Progenitor cell of endocrine pancreas (in vitro differentiated cells): ENCODE measurements around the gene TRIM24. TPM values are rescaled to one million over a fixed set of nuclear protein-coding genes. Genes with fewer than 3 reads are reported as not detected.

Experiments used
- DNase-seq: peaks from one replicate; pipeline ENCODE4 v3.0.0; 2021; ENCODE audit warnings: low spot score; ENCODE audit not compliant: unreplicated experiment
- H3K27ac Mint-ChIP-seq: 2 replicates; pipeline ENCODE4 v1.8.0; 2021; ENCODE audit warnings: mild to moderate bottlenecking, moderate library complexity, mixed read lengths
- H3K27me3 Mint-ChIP-seq: 2 replicates; pipeline ENCODE4 v1.8.0; 2021; ENCODE audit warnings: mixed read lengths
- H3K36me3 Mint-ChIP-seq: 2 replicates; pipeline ENCODE4 v1.8.0; 2022; ENCODE audit warnings: mixed read lengths; ENCODE audit not compliant: insufficient read depth
- H3K4me1 Mint-ChIP-seq: 2 replicates; pipeline ENCODE4 v1.8.0; 2021; ENCODE audit warnings: low read depth, mixed read lengths
- H3K4me3 Mint-ChIP-seq: 2 replicates; pipeline ENCODE4 v1.8.0; 2021; ENCODE audit warnings: low read depth, mild to moderate bottlenecking, moderate library complexity, mixed read lengths
- H3K9me3 Mint-ChIP-seq: 2 replicates; pipeline ENCODE4 v1.8.0; 2021; ENCODE audit warnings: low read depth, mixed read lengths
- total RNA-seq: library from RNA; stranded (reverse); gene quantifications from 2 replicates; pipeline ENCODE4 v1.2.1, GENCODE V29; 2021
- TF ChIP-seq, protein P1 (sequence below): fragments of 200-600 bp; sonication (generic); IDR thresholded peaks from one replicate; pipeline ENCODE4 v1.5.0; 2021; ENCODE audit warnings: antibody characterized with exemption, mild to moderate bottlenecking; ENCODE audit not compliant: unreplicated experiment

The TRIM24 gene
- total RNA-seq, 1 donor from 2014 or later = 114 TPM

DNA sequence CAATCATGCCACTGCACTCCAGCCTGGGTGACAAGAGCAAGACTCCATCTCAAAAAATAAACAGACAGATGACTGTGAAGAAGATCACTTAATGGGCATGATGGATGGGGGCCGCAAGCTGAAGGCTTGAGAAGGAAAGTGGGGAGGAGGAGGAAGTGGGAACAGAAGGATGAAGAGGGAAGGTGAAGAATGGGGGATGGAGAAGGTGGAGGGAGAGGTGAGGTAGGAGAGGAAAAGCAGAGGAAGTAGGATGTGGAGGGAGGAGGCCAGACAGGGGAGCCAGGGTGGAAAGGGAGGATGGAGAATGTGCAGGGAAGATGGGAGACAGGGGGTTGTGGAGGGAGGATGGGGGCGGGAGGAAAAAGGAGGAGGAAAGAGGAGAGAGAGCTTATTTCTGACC is 172.3 kb downstream of the TRIM24 start:
- peaks cover 2% of the 10 kb centered on the region for H3K36me3 Mint-ChIP-seq
- H3K27ac Mint-ChIP-seq = no peak overlapping the region
- no peak for DNase-seq
- H3K4me1 Mint-ChIP-seq = no peaks in the 10 kb centered on the region
- H3K4me3 Mint-ChIP-seq = no peak overlapping the region
- H3K9me3 Mint-ChIP-seq = no peaks in the 10 kb centered on the region
- TF ChIP-seq, protein P1, sequence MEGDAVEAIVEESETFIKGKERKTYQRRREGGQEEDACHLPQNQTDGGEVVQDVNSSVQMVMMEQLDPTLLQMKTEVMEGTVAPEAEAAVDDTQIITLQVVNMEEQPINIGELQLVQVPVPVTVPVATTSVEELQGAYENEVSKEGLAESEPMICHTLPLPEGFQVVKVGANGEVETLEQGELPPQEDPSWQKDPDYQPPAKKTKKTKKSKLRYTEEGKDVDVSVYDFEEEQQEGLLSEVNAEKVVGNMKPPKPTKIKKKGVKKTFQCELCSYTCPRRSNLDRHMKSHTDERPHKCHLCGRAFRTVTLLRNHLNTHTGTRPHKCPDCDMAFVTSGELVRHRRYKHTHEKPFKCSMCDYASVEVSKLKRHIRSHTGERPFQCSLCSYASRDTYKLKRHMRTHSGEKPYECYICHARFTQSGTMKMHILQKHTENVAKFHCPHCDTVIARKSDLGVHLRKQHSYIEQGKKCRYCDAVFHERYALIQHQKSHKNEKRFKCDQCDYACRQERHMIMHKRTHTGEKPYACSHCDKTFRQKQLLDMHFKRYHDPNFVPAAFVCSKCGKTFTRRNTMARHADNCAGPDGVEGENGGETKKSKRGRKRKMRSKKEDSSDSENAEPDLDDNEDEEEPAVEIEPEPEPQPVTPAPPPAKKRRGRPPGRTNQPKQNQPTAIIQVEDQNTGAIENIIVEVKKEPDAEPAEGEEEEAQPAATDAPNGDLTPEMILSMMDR = no peak
- H3K27me3 Mint-ChIP-seq = no peaks in the 10 kb centered on the region

DNA sequence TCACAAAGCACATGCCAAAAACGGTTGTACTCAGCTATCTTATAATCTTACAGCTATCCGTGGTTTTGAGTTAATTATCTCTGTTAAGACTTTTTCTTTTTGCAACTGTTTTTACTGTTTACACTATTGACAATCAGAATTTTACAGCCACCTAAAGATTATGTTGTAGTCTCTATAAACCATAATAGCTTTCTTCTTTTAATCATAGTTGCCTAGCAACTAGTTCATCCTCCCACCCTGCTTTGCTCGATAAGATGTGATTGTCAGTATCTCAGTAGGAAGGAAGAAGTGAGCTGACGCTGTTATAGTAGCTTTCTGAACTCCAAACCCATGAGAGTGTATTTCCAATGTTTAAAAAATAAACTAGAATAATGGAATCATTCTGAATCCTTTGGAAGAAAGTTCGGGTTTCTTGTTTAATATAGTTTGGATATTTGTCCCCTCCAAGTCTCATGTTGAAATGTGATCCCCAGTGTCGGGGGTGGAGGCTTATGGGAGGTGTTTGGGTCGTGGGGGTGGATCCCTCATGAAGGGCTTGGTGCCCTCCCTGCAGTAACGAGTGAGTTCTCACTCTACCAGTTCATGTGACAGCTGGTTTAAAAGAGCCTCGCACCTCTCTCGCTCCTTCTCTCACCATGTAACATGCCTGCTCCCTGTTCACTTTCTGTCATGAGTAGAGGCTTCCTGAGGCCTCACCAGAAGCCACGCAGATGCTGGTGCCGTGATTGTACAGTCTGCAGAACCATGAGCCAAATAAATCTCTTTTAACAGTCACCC is 173.0 kb downstream of the TRIM24 start:
- Mint-ChIP-seq H3K36me3 (peaks cover 2% of the 10 kb centered on the region), H3K27ac (no peak overlapping the region), H3K4me1 (no peaks in the 10 kb centered on the region), H3K27me3 (no peaks in the 10 kb centered on the region), H3K4me3 (no peak overlapping the region), H3K9me3 (no peaks in the 10 kb centered on the region)
- TF ChIP-seq, protein P1 = no peak
- DNase-seq = no peak

Other genes with a start within 250 kb of the TRIM24 start
- 1.4 TPM in 2 replicates for gene SVOPL, start 241.1 kb downstream of the TRIM24 start, total RNA-seq